GM12873 (cell line): ENCODE data around the gene DUOX2.

Experiments
- TF ChIP-seq, protein P1 (sequence below): IDR thresholded peaks from 2 replicates; pipeline ENCODE4 v1.5.1; 2012; ENCODE audit warnings: low read depth, mild to moderate bottlenecking, moderate library complexity, low read length, control low read depth; ENCODE audit not compliant: insufficient read depth; ENCODE audit errors: missing control alignments

The DUOX2 gene

DNA sequence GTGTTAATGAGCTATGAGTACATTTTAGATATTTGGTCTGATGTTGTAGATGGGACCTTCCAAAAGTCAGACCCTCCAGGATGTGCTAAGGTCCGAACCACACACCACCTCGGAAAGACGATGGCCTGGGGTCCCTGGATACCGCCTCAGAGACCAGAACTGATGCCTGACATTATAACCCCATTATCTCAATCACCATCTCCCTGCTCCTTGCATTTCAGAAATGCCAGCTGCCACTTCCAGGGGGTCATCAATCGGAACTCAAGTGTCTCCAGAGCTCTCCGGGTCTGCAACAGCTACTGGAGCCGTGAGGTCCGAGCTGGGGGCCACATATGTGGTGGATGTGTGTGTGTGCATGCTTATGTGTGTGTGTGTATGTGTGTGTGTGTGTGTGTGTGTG is 23.7 kb upstream of the DUOX2 start:
- TF ChIP-seq, protein P1, sequence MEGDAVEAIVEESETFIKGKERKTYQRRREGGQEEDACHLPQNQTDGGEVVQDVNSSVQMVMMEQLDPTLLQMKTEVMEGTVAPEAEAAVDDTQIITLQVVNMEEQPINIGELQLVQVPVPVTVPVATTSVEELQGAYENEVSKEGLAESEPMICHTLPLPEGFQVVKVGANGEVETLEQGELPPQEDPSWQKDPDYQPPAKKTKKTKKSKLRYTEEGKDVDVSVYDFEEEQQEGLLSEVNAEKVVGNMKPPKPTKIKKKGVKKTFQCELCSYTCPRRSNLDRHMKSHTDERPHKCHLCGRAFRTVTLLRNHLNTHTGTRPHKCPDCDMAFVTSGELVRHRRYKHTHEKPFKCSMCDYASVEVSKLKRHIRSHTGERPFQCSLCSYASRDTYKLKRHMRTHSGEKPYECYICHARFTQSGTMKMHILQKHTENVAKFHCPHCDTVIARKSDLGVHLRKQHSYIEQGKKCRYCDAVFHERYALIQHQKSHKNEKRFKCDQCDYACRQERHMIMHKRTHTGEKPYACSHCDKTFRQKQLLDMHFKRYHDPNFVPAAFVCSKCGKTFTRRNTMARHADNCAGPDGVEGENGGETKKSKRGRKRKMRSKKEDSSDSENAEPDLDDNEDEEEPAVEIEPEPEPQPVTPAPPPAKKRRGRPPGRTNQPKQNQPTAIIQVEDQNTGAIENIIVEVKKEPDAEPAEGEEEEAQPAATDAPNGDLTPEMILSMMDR, result no peak

DNA sequence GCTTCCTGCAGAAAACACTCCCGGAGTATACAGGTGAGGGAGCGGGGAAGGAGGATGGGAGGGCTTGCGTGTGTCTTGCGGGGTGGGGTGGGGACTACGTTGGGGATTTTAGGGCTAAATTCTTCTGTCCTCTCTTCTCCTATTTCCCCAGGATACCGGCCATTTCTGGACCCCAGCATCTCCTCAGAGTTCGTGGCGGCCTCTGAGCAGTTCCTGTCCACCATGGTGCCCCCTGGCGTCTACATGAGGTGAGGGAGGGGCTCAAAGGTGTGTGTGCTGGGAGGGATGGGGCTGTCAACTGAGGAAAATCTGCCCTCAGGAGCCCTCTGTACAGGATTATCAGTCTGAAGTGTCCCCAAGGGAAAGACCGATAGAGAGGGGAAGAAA is 22.4 kb upstream of the DUOX2 start:
- TF ChIP-seq, protein P1, result peak; percentile 26

DNA sequence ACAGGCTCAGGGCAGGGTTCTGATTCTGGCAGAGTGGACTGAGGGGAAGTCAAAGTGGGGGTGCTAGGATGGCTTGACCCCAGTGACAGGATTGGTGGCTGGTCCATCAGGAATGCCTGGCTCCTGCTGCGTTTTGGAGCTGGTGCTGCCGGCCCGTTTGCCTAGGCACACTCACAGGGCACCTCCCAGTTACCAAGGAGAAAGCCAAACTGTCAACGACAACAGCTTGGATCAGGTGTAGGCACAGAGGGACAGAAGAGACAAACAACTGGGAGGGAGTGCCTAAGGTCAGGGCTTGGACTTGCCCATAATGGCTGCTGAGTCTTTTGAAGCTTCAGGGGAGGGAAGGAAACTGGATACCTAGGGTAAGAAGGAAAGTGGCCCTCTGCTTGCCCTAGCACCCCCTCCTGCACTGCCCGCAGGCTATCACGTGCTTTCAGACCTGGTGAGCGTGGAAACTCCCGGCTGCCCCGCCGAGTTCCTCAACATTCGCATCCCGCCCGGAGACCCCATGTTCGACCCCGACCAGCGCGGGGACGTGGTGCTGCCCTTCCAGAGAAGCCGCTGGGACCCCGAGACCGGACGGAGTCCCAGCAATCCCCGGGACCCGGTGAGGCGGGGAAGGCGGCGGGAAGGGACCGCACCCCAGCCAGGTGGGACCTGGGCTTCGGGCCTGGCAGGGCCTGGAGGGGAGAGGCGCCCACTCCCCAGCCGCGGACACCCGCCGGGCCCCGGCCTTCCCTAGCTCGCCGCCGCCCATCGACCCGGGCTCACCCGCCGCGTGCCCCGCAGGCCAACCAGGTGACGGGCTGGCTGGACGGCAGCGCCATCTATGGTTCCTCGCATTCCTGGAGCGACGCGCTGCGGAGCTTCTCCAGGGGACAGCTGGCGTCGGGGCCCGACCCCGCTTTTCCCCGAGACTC is 21.0 kb upstream of the DUOX2 start:
- TF ChIP-seq, protein P1, result no peak

DNA sequence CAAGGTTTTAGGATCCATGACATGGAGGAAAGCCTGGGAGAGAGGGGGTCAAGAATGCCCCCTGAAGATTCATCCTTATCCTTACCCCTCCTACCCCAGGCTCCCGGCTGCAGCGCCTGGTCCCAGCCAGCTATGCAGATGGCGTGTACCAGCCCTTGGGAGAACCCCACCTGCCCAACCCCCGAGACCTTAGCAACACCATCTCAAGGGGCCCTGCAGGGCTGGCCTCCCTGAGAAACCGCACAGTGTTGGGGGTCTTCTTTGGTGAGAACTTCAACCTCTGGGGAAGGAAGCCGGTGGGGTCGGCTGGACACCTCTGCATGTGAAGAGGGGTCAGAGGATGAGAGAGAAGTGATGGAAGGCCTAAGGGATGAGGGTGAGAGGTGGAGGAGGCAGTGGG is 20.1 kb upstream of the DUOX2 start:
- TF ChIP-seq, protein P1, result no peak

DNA sequence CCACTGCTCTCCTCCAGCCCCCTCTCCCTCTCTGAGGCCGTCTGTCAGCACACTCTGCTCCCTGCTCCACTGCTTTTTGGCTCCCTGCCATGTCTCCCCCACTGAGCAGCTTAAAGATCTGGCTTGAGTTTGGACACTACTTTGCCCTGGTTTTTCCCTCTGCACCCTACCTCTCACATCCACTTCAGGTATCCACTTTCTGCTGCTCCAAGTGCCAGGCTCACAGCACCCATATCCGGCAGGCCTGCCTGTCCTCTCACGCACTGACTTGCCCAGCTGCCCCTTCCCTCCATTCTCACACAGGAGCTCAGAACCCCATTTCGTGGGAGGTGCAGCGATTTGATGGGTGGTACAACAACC is 19.6 kb upstream of the DUOX2 start:
- TF ChIP-seq, protein P1, result no peak

DNA sequence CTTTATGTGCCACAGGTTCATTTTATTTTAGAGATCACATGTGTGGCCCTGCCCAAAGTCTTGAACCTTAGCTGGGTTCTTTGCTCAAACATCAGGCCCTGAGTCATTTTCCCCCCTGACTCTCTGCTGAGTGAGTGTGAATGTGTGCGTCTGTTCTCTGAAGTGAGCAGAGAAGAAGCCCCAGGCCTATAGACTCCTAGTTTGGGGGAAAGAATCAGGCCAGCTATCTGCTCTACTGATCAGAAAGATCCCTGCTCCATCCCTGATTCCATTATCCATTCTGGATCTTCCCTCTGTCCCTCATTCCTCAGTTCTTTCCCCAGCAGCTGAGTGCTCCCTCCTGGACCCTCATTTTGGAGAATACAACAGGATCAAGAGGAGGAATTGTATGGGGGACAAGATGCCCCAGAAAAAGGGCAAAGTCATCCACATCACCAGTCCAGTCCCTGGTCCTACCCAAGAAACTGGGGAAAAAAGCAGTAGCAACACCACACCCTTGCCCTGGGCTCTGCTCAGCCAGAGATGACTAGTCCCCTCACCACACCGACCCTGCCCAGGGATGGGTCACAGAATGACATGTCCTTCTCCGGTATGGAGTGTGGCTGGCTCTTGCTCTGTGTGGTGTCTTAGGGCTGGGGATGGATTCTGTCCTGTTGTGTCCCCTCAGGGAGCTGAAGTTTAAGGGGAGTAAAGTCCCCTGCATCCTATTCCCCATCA is 19.0 kb upstream of the DUOX2 start:
- TF ChIP-seq, protein P1, result no peak

DNA sequence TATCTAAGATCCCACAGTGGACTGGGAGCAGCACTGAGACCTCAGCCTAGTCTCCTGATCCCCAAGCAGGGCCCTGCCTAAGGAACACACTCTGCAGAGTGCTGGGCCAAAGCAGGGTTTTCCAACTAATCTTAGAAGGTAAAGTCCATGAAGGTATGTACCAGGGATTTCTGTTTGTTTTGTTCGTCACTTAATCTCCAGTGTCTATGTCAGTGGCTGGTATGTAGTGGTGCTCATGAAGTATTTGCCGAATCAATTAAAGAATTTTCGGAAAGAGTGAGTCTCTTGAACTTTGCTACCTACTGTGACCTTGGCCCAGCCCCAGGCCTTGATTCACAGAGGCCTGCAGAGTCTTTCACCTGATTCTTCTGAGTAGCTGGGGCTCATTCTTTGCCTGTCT is 17.5 kb upstream of the DUOX2 start:
- TF ChIP-seq, protein P1, result no peak
